ENCODE results near the gene ARSJ.

The ARSJ gene

DNA sequence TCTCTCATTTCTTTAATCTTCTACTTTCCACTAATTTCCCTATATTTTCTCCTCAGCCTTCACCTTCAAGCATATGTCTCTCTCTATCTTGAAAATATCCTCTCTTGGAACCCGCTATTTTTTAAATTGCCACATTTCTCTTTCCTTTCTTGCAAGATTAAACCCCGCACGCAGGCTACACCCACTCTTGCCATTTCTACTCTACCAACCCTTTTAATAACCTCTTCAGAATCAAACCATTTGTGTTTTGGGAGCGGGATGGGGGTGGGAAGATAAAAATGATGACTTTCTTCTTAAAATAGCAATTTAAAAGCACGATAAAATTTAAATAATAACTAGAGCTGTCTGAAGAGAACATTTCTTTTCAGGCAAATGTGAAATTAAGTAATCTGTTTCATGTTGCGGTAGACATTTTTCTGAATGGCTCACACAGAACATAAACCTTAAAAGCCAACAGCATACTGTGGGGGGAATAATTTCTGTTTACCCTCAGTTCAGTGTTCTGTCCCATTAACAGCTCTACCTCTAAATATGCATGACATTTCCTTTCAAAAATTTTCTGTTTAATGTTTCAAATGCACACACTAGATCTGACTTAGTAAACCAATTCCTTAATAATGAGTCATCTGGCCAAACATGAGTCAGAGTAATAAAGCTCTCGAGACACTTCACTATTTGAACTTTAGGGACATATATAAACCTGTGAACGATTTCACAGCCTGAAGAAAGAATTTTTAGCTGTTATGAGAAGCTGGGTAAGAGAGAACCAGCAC lies 20.5 kb downstream of the ARSJ start:
- DNase-seq (ENCODE audit: low read depth): peak; percentile 96
- H3K4me3 ChIP-seq (ENCODE audit: low read length): no peak overlapping the region
- TF ChIP-seq, protein P1, sequence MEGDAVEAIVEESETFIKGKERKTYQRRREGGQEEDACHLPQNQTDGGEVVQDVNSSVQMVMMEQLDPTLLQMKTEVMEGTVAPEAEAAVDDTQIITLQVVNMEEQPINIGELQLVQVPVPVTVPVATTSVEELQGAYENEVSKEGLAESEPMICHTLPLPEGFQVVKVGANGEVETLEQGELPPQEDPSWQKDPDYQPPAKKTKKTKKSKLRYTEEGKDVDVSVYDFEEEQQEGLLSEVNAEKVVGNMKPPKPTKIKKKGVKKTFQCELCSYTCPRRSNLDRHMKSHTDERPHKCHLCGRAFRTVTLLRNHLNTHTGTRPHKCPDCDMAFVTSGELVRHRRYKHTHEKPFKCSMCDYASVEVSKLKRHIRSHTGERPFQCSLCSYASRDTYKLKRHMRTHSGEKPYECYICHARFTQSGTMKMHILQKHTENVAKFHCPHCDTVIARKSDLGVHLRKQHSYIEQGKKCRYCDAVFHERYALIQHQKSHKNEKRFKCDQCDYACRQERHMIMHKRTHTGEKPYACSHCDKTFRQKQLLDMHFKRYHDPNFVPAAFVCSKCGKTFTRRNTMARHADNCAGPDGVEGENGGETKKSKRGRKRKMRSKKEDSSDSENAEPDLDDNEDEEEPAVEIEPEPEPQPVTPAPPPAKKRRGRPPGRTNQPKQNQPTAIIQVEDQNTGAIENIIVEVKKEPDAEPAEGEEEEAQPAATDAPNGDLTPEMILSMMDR (conservative IDR thresholded peaks at IDR 0.05; ENCODE audit: low read length): no peak

DNA sequence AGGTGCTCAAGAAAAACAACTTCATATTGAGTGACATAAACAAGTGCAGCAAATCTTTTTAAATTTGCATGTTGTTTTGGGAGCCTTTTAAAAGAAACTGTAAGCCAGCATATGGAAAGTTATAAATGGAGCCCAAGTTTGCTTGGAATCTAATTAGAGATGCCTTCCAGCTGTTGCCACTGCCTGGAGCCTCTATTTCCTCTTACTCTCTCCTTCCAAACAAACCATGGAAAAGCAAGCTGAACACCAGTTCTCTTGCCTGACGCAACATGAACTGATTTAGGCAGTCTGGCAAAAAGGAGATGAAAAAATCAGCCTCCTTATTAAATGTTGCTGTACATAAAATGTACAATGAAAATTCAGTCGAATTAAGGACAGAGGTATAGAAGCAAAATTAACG lies 21.5 kb downstream of the ARSJ start:
- peak; percentile 67 for DNase-seq (ENCODE audit: low read depth)
- H3K4me3 ChIP-seq (ENCODE audit: low read length): no peak overlapping the region
- TF ChIP-seq, protein P1 (conservative IDR thresholded peaks at IDR 0.05; ENCODE audit: low read length): no peak

DNA sequence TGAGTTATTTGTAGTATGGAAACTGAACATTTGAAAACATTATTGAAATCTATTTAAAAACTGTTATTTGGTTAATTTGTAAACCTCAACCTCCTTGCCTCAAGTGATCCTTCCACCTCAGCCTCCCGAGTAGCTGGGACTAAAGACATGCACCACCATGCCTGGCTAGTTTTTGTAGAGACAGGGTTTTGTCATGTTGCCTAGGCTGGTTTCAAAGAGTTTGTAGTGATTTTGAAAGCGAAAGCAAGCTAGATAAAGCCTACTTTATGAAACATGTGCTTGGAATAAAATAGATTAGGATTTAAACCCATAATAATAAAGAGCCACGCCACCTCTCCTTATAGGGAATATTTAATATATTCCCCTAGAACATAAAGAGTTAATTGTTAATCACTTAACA lies 23.5 kb downstream of the ARSJ start:
- TF ChIP-seq, protein P1 (conservative IDR thresholded peaks at IDR 0.05; ENCODE audit: low read length): no peak
- no peak overlapping the region for H3K4me3 ChIP-seq (ENCODE audit: low read length)
- no peak for DNase-seq (ENCODE audit: low read depth)

DNA sequence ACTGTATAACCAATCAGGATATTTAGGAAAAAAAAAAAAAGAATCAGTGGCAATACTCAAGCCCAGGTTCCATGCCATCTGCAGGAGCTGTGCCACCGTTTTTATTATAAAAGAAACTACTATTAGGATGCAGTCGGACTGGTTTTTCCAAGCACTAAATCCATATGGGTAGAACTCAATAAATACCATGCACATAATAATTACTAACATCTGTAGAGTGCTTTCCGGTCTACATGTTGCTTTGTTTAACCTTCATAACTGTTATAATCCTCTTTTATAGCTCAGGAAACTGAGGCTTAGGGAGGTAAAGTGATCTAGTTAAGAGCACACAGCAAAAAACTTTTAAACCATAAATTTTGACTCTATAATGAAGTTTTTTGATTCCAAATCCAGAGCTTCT lies 24.0 kb downstream of the ARSJ start:
- H3K4me3 ChIP-seq (ENCODE audit: low read length): no peak overlapping the region
- TF ChIP-seq, protein P1 (conservative IDR thresholded peaks at IDR 0.05; ENCODE audit: low read length): no peak
- no peak for DNase-seq (ENCODE audit: low read depth)

DNA sequence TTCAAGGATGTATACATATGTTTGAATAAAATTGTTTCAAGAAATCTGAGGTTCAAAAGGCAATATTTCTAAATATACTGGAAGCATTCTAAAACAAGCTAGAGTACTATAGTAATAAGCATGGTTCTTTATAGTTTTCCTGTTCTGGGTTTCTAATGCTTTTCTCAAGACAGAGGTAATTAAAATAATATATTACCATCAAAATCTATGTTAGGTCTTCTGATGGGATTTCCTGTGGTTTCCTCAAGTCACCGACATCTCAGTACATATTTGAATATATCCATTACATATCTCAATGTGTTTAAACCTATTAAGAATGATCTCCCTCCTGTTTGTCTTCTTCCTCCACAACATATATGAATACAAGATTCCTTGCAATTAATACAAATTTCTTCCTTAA lies 25.6 kb downstream of the ARSJ start:
- TF ChIP-seq, protein P1 (conservative IDR thresholded peaks at IDR 0.05; ENCODE audit: low read length): no peak
- no peak overlapping the region for H3K4me3 ChIP-seq (ENCODE audit: low read length)
- DNase-seq (ENCODE audit: low read depth): no peak

DNA sequence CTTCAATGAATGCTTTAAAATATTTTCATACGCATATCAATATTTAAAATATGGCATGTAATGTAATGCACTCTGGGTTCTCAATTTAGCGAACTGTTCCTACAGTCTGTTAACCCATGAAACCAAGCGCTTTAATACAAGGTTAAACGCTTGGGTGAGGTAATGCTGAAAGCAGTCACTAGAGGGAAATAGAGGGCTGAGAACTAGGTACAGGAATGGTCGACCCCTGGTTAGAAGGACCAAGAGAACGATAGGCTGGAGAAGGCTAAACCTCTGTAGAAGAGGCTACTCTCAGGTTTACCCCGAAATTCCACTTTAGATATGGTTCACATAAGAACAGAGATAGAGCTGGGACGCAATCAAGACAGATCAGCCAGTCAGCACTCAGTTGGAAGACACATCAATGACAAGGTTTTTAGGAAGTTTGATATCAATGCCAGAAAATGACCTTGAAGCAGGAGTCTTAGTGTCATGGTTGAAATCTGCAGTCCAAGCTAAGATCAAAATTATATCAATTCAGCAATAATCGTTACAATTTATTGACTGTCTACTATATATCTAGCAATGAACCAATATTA lies 26.9 kb downstream of the ARSJ start:
- H3K4me3 ChIP-seq (ENCODE audit: low read length): no peak overlapping the region
- TF ChIP-seq, protein P1 (conservative IDR thresholded peaks at IDR 0.05; ENCODE audit: low read length): peak; percentile 68
- peak; percentile 31 for DNase-seq (ENCODE audit: low read depth)

DNA sequence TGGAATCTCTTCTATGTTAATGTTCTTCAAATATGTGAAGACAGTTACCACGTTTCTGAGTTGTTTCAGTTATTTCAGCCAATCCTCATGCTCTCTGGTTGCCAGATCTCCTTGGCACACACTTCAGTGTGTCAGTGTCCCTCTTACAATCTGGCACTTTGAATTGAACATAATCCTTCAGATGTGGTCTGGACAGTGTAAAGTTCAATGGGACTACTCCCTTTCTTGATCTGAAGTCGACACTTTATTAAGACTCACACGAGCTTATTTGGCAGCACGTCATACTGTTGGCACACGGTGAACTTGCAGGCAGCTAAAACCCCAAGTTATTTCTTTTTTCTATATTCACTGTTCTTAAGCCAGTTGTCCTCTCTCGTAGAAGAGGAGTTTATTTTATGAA lies 28.2 kb downstream of the ARSJ start:
- peak; percentile 66 for DNase-seq (ENCODE audit: low read depth)
- H3K4me3 ChIP-seq (ENCODE audit: low read length): no peak overlapping the region
- TF ChIP-seq, protein P1 (conservative IDR thresholded peaks at IDR 0.05; ENCODE audit: low read length): no peak
